ENCODE measurements around the gene TSN. TPM values are rescaled to one million over a fixed set of nuclear protein-coding genes. Genes with fewer than 3 reads are reported as not detected.

Gene TSN
- total and polyA plus RNA-seq, 2 experiments from 2014 or later: 62.5 to 94.8 TPM

GRCh38 chr2:121716126-121716525 is 39.3 kb upstream of the TSN start:
- H3K4me1 ChIP-seq (ENCODE audit: insufficient read depth): no peaks in the 10 kb centered on the region; the same call in 1 of the 2 replicates
- no peak for TF ChIP-seq ETS1 (IDR thresholded peaks at IDR 0.05)
- TF ChIP-seq, protein P1, sequence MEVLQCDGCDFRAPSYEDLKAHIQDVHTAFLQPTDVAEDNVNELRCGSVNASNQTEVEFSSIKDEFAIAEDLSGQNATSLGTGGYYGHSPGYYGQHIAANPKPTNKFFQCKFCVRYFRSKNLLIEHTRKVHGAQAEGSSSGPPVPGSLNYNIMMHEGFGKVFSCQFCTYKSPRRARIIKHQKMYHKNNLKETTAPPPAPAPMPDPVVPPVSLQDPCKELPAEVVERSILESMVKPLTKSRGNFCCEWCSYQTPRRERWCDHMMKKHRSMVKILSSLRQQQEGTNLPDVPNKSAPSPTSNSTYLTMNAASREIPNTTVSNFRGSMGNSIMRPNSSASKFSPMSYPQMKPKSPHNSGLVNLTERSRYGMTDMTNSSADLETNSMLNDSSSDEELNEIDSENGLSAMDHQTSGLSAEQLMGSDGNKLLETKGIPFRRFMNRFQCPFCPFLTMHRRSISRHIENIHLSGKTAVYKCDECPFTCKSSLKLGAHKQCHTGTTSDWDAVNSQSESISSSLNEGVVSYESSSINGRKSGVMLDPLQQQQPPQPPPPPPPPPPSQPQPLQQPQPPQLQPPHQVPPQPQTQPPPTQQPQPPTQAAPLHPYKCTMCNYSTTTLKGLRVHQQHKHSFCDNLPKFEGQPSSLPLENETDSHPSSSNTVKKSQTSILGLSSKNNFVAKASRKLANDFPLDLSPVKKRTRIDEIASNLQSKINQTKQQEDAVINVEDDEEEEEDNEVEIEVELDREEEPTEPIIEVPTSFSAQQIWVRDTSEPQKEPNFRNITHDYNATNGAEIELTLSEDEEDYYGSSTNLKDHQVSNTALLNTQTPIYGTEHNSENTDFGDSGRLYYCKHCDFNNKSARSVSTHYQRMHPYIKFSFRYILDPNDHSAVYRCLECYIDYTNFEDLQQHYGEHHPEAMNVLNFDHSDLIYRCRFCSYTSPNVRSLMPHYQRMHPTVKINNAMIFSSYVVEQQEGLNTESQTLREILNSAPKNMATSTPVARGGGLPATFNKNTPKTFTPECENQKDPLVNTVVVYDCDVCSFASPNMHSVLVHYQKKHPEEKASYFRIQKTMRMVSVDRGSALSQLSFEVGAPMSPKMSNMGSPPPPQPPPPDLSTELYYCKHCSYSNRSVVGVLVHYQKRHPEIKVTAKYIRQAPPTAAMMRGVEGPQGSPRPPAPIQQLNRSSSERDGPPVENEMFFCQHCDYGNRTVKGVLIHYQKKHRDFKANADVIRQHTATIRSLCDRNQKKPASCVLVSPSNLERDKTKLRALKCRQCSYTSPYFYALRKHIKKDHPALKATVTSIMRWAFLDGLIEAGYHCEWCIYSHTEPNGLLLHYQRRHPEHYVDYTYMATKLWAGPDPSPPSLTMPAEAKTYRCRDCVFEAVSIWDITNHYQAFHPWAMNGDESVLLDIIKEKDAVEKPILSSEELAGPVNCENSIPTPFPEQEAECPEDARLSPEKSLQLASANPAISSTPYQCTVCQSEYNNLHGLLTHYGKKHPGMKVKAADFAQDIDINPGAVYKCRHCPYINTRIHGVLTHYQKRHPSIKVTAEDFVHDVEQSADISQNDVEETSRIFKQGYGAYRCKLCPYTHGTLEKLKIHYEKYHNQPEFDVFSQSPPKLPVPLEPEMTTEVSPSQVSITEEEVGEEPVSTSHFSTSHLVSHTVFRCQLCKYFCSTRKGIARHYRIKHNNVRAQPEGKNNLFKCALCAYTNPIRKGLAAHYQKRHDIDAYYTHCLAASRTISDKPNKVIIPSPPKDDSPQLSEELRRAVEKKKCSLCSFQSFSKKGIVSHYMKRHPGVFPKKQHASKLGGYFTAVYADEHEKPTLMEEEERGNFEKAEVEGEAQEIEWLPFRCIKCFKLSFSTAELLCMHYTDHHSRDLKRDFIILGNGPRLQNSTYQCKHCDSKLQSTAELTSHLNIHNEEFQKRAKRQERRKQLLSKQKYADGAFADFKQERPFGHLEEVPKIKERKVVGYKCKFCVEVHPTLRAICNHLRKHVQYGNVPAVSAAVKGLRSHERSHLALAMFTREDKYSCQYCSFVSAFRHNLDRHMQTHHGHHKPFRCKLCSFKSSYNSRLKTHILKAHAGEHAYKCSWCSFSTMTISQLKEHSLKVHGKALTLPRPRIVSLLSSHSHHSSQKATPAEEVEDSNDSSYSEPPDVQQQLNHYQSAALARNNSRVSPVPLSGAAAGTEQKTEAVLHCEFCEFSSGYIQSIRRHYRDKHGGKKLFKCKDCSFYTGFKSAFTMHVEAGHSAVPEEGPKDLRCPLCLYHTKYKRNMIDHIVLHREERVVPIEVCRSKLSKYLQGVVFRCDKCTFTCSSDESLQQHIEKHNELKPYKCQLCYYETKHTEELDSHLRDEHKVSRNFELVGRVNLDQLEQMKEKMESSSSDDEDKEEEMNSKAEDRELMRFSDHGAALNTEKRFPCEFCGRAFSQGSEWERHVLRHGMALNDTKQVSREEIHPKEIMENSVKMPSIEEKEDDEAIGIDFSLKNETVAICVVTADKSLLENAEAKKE (CRISPR knock-in tag; IDR thresholded peaks at IDR 0.05): no peak
- TF ChIP-seq REST (IDR thresholded peaks at IDR 0.05; ENCODE audit: unreplicated experiment): no peak
- no peak for TF ChIP-seq ZNF331 (CRISPR knock-in tag; IDR thresholded peaks at IDR 0.05; ENCODE audit: low read depth)
- TF ChIP-seq ZNF114 (CRISPR knock-in tag; IDR thresholded peaks at IDR 0.05): no peak
- no peak for TF ChIP-seq CREB1 (CRISPR knock-in tag; IDR thresholded peaks at IDR 0.05; ENCODE audit: low read depth)
- TF ChIP-seq CTCF (conservative IDR thresholded peaks at IDR 0.05; ENCODE audit: low read depth in 2 of 2): no peak
- TF ChIP-seq EZH2 (IDR thresholded peaks at IDR 0.05; ENCODE audit: low read depth, unreplicated experiment): no peak
- TF ChIP-seq NANOG (IDR thresholded peaks at IDR 0.05; ENCODE audit: borderline replicate concordance): no peak
- TF ChIP-seq POLR2AphosphoS5 (IDR thresholded peaks at IDR 0.05; ENCODE audit: low read depth): no peak
- no peak for TF ChIP-seq STAT1 (IDR thresholded peaks at IDR 0.05; ENCODE audit: unreplicated experiment)
- no peak for TF ChIP-seq JUNB (IDR thresholded peaks at IDR 0.05; ENCODE audit: unreplicated experiment)
- TF ChIP-seq EZH2phosphoT487 (IDR thresholded peaks at IDR 0.05; ENCODE audit: unreplicated experiment): no peak
- no peak overlapping the region for H2AFZ ChIP-seq
- Mint-ChIP-seq H3K4me3 (no peak overlapping the region), H3K27me3 (ENCODE audit: insufficient read depth, low read depth, poor library complexity) (peaks cover 2% of the 10 kb centered on the region), H3K27ac (no peak overlapping the region), H3K36me3 (ENCODE audit: low read depth) (no peaks in the 10 kb centered on the region; the same call in 2 of the 3 replicates), H3K9me3 (no peaks in the 10 kb centered on the region), H3K4me1 (no peaks in the 10 kb centered on the region)
- no peaks in the 10 kb centered on the region for H3K36me3 ChIP-seq (ENCODE audit: insufficient read depth)
- H3K4me2 ChIP-seq: no peak overlapping the region
- no peaks in the 10 kb centered on the region for H3K79me2 ChIP-seq (replicated peaks; ENCODE audit: insufficient read depth)
- ATAC-seq (no peak), DNase-seq (ENCODE audit: low spot score) (no peak)
- no peak overlapping the region for H3K27ac ChIP-seq (ENCODE audit: low read depth)
- no peak overlapping the region for H3K4me3 ChIP-seq
- H3K27me3 ChIP-seq (ENCODE audit: insufficient read depth): no peaks in the 10 kb centered on the region
- no peaks in the 10 kb centered on the region for H3K9me2 ChIP-seq (ENCODE audit: insufficient read depth)
- no peaks in the 10 kb centered on the region for H4K20me1 ChIP-seq (replicated peaks; ENCODE audit: insufficient read depth)
- no peaks in the 10 kb centered on the region for H3F3A ChIP-seq (replicated peaks; ENCODE audit: low read depth)

Measured in GM23338 (cell line).